Skeletal muscle tissue (tissue), 4 donors: ENCODE measurements around the gene WLS. TPM values are rescaled to one million over a fixed set of nuclear protein-coding genes. Genes with fewer than 3 reads are reported as not detected.
A peak's percentile ranks its signal among the peaks of the same experiment; 100 is the strongest.

Experiments
- H3K27ac ChIP-seq: one replicate; pipeline ENCODE4 v1.7.0; 2013; ENCODE audit warnings: mild to moderate bottlenecking, low read depth, low read length, inconsistent platforms
- H3K27me3 ChIP-seq, 3 donors: one replicate each; pipeline ENCODE4 v1.7.0; 2013; ENCODE audit warnings: low read length in 3 of 3; ENCODE audit not compliant: control insufficient read depth in 3 of 3, insufficient read depth in 3 of 3
- H3K36me3 ChIP-seq, 3 donors: one replicate each; pipeline ENCODE4 v1.7.0; 2013; ENCODE audit warnings: low read length in 3 of 3; ENCODE audit not compliant: control insufficient read depth in 3 of 3, insufficient read depth in 3 of 3
- H3K4me1 ChIP-seq, 3 donors: one replicate each; pipeline ENCODE4 v1.7.0; 2013; ENCODE audit warnings: low read length in 3 of 3, mild to moderate bottlenecking in 3 of 3; ENCODE audit not compliant: control insufficient read depth in 3 of 3, insufficient read depth in 3 of 3
- H3K4me3 ChIP-seq, 3 donors: one replicate each; pipeline ENCODE4 v1.7.0; 2013; ENCODE audit warnings: low read length in 3 of 3
- H3K9ac ChIP-seq, 3 donors: one replicate each; pipeline ENCODE4 v1.7.0; 2013; ENCODE audit warnings: low read length in 3 of 3, mild to moderate bottlenecking in 3 of 3, moderate library complexity in 2 of 3, low read depth in 1 of 3
- H3K9me3 ChIP-seq, 3 donors: one replicate each; pipeline ENCODE4 v1.7.0; 2013; ENCODE audit warnings: low read length in 3 of 3; ENCODE audit not compliant: control insufficient read depth in 3 of 3
- total RNA-seq: library from RNA; depleted of rRNA; stranded (reverse); fragments of >200 nt; gene quantifications from one replicate; pipeline ENCODE4 v1.2.3, GENCODE V29; 2014
- donor health status: Osteomylitis.

The WLS gene
- total RNA-seq, 1 donor from 2014 or later = 68.9 TPM

DNA sequence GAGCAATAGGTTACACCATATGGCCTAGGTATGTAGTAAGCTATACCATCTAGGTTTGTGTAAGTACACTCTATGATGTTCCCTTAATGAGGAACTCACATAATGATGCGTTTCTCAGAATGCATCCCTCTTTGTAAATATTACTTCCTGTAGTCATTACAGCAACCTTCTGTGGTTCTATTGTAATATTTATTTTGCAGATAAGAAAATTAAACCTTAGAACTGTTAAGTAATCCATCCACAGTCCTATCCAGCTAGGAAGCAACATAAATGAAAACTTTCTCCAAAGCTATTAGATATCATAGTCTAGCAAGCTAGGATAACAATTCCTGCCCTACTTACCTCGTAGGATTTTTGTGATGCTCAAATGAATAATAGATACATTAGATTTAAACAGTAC, 88.7 kb downstream of the WLS start:
- Histone ChIP-seq H3K9ac (no peak overlapping the region), H3K4me1 (peaks cover 25 to 35% (median 34%) of the 10 kb centered on the region in 3 donors), H3K9me3 (no peaks in the 10 kb centered on the region), H3K27ac (no peak overlapping the region), H3K4me3 (no peak overlapping the region), H3K27me3 (no peaks in the 10 kb centered on the region), H3K36me3 (peaks cover 0 to 10% (median 0%) of the 10 kb centered on the region in 3 donors)

DNA sequence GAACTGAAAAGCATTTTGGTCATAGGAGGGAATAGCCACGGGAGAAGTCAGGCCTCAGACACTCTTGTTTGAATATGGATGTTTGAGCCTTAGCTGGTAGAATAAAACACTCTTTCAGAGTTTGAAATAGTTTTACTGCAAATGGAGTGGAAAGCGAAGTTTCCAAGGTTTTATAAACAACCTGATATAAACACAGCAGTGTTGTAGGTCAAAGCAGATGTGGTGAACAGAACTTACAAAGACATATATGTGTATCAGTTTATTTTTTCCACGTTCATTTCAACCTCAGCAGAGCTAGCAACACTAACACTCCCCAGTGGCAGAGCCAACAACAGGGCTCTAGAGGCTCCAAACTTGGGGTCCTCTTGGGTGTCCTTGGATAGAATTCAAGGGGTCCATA, 89.9 kb downstream of the WLS start:
- peak overlapping the region; percentile 24 to 69 (median 61) for H3K9ac ChIP-seq

DNA sequence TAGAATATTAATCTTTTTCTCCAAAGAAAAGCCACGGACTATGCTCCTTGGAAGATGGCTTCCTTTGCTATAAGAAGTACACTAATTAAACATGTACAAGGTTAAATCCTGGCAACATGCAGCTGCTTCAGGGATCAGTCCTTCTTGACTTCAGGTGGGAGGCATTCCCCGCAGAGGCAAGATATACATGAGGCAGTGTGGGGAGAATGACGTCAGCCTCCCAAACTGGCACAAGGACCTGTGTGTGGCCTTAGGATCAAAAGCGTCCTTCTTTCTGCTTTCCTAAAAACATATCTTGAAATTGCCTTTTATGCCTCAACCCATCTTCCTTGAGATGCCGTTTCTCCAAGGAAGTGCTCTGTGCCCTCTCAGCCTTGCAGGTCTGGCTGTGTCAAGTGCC, 90.3 kb downstream of the WLS start:
- peaks cover 12 to 23% (median 21%) of the 10 kb centered on the region in 3 donors for H3K4me1 ChIP-seq
- H3K36me3 ChIP-seq = peaks cover 0 to 6% (median 2%) of the 10 kb centered on the region in 3 donors
- peak overlapping the region; percentile 45 to 69 (median 61) for H3K9ac ChIP-seq
- H3K9me3 ChIP-seq = no peaks in the 10 kb centered on the region
- peak overlapping the region; percentile 68 for H3K27ac ChIP-seq
- H3K4me3 ChIP-seq = peak overlapping the region; percentile 3 to 34 (median 28)
- H3K27me3 ChIP-seq = no peaks in the 10 kb centered on the region

More for the DNA sequence above, 89.9 kb downstream of the WLS start:
- H3K4me3 ChIP-seq = peak overlapping the region in 2 of 3 donors; percentile 3 to 28
- peaks cover 14 to 25% (median 22%) of the 10 kb centered on the region in 3 donors for H3K4me1 ChIP-seq
- no peaks in the 10 kb centered on the region for H3K9me3 ChIP-seq
- peaks cover 0 to 6% (median 0%) of the 10 kb centered on the region in 3 donors for H3K36me3 ChIP-seq
- H3K27me3 ChIP-seq = no peaks in the 10 kb centered on the region
- H3K27ac ChIP-seq = peak overlapping the region; percentile 68

DNA sequence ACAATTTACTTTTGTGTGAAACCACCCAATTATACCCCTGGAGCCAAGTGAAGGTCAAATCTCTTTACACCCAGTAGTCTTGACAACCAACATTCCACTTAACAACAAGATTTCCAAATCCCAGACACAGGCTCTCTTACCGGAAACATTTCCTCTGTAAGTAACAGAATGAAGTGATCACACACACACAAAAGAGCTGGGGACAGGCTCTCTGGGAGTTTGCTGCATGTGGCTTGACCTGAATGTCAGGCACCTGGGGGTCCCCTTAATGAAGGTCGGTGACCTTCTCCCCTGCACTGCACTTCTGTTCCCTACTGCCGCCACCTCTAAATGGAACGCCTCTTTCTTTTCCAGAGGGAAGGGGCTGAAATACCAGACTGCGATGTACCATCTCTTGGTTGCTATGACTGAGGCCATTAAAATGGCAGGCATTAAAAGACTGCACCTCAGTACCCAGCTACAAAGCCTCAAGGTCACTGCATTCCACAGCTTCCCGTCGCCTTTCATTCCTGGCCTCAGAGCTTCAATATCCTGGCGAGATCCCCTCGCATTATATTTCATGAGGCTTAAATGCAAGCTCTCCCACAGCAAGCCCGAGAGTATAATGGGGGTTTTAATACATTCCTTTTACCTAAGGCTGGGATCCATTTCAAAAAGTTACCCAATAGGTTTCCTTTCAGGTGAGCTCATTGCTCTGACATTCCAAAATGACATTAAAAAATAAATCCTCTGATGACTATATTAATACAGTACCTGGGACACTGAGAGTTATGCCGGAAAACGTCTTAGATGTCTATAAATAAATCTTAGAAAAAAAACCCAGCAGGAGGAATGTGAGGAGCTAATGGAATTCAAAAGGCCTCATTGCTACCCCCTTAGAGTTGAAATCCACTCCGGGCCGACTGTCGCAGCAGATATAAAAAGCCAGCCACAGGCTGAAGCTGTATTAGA, 91.0 kb downstream of the WLS start:
- Histone ChIP-seq H3K9me3 (no peaks in the 10 kb centered on the region), H3K36me3 (peaks cover 0 to 12% (median 6%) of the 10 kb centered on the region in 3 donors), H3K27ac (peak overlapping the region; percentile 68), H3K27me3 (no peaks in the 10 kb centered on the region), H3K4me3 (peak overlapping the region in 1 of 3 donors; percentile 28), H3K9ac (peak overlapping the region; percentile 45 to 69 (median 61)), H3K4me1 (peaks cover 12 to 21% (median 19%) of the 10 kb centered on the region in 3 donors)

DNA sequence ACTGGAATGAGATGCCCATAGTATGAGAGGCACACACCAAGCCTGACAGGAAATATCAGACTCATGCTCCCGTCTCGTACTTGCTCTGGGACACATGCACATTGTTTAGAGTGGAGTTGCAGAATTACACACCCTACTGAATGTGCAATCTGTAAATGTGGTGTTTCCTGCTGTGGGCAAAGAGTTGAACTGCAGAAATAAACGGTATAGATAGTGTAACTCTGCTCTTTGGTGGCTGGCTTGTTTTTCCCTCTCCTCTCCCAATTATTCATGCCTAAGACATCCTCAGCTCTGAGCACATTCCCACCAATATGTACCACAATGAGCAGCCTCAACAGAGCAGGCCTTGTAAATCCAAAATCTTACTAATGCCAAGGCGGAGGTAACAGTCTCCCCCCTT, 91.8 kb downstream of the WLS start:
- Histone ChIP-seq H3K9me3 (no peaks in the 10 kb centered on the region), H3K27ac (no peak overlapping the region), H3K4me3 (no peak overlapping the region), H3K4me1 (peaks cover 12 to 21% (median 19%) of the 10 kb centered on the region in 3 donors), H3K36me3 (peaks cover 0 to 16% (median 6%) of the 10 kb centered on the region in 3 donors), H3K9ac (no peak overlapping the region), H3K27me3 (no peaks in the 10 kb centered on the region)

DNA sequence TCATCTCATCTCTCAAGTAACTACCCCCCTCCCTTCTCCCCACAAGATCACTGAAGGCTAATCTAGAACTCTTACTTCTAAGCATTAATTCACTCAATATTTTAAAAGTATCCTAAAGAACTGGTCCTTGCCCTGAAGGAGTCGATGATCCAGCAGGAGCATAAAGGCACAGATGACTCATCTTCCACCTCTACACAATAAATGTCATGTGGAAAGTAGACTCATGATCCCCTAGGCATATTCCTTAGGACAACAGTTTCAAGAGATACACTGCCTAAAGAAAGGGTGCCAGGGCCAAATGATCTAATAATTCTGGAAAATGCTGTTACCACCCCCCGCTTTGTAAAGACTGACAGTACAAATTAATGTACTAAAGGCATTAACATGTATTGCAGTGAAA, 96.1 kb downstream of the WLS start:
- H3K4me3 ChIP-seq = no peak overlapping the region
- peaks cover 2 to 16% (median 11%) of the 10 kb centered on the region in 3 donors for H3K36me3 ChIP-seq

DNA sequence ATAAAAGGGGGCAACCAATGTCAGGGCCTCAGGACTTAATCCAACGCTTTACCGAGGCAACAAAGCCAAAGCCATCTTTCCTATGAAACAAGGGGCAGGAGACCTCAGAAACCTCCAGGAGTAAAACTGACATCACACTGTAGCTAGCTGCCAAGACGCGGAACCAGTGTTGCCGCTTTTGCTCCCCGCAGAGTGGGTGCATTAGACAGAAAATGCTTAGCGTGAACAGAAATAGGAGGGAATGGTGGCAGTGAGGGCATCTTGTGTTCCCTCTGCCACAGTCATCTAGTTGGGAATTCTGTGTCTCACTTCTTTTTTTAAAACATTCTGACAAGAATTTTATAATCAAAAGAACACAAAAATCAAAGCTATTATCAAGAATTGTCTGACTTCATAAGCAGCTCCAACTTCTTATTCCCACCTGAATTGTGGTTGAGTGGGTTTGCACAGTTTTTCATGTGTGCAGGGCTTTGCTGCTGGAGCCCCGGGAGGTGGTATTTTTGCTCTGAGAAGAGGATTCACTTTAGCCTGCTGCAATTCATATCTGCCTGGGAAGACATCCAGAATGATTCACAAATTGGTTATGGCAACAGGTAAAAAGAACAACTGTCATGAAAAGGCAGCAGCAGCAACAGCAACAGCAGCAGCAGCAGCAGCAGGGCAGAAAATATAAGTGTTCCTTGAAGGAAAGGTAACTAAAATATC, 99.7 kb downstream of the WLS start:
- Histone ChIP-seq H3K27me3 (no peaks in the 10 kb centered on the region), H3K4me1 (peaks cover 10 to 17% (median 15%) of the 10 kb centered on the region in 3 donors), H3K4me3 (no peak overlapping the region), H3K27ac (no peak overlapping the region), H3K9me3 (no peaks in the 10 kb centered on the region), H3K9ac (no peak overlapping the region), H3K36me3 (peaks cover 2 to 16% (median 11%) of the 10 kb centered on the region in 3 donors)

More for the DNA sequence above, 96.1 kb downstream of the WLS start:
- Histone ChIP-seq H3K27me3 (no peaks in the 10 kb centered on the region), H3K4me1 (peaks cover 3 to 6% (median 3%) of the 10 kb centered on the region in 3 donors), H3K9me3 (no peaks in the 10 kb centered on the region), H3K27ac (no peak overlapping the region), H3K9ac (no peak overlapping the region)

DNA sequence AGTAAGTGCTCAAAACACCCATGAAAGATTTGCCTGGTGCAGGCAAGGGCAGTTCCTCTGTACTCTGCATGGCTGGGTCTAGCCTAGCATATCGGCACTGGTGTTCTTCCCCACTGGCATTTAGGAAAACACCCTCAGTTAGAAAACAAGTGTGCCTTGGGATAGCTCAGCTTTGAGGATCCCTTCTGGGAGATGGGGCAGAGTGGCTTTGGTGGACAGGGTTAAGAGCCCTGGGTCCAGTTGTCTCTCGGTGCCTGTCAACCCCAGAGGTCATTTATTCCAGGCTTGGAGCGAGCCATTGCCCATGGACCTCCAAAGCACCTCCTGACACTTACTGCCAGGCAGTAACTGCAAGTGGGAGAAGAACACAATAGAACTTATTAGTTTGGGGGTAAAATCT, 101.1 kb downstream of the WLS start:
- H3K27ac ChIP-seq = no peak overlapping the region
- H3K9me3 ChIP-seq = no peaks in the 10 kb centered on the region
- peaks cover 2 to 13% (median 5%) of the 10 kb centered on the region in 3 donors for H3K36me3 ChIP-seq
- H3K9ac ChIP-seq = no peak overlapping the region
- H3K27me3 ChIP-seq = no peaks in the 10 kb centered on the region
- no peak overlapping the region for H3K4me3 ChIP-seq
- H3K4me1 ChIP-seq = peaks cover 11 to 20% (median 18%) of the 10 kb centered on the region in 3 donors

DNA sequence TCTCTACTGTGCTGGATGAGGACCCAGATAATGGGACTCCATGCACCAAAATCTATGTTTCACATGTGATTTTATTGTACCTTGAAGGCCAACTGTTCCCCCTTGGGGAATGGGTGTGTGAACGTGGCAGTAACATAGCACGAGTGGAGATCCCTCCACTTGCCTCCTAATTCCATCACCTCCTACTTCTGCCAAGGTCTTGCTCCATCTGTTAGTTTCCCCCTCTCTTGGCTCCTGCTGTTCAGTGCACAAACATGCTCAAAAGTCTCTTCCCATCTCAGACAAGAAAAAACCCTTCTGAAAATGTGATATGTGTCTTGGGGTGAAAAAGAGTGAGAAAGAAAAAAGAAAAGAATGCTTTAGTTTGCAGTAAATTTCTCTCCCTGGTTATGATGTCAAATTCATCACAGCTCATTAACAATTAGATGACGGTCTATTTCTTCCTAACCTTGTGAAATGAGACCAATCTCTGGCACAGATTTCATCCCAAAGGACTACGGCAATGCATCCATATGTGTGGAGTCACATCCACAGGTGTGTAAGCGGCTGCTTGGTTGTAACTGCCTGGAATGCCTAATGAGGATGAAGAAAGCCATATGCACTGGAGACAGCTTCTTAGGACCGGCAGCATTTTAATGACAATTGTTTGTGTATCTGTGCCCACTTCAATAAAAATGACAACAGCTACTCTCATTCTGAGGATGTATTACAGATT, 102.6 kb downstream of the WLS start:
- Histone ChIP-seq H3K36me3 (peaks cover 2 to 11% (median 5%) of the 10 kb centered on the region in 3 donors), H3K4me3 (no peak overlapping the region), H3K27me3 (no peaks in the 10 kb centered on the region), H3K27ac (no peak overlapping the region), H3K9ac (no peak overlapping the region), H3K4me1 (peaks cover 11 to 20% (median 18%) of the 10 kb centered on the region in 3 donors), H3K9me3 (no peaks in the 10 kb centered on the region)
